ENCODE results near the gene CCDC93. TPM values are rescaled to one million over a fixed set of nuclear protein-coding genes. Genes with fewer than 3 reads are reported as not detected.

CCDC93 gene
- total and polyA plus RNA-seq, 2 donors from 2014 or later: 6.7 to 36.3 TPM

DNA sequence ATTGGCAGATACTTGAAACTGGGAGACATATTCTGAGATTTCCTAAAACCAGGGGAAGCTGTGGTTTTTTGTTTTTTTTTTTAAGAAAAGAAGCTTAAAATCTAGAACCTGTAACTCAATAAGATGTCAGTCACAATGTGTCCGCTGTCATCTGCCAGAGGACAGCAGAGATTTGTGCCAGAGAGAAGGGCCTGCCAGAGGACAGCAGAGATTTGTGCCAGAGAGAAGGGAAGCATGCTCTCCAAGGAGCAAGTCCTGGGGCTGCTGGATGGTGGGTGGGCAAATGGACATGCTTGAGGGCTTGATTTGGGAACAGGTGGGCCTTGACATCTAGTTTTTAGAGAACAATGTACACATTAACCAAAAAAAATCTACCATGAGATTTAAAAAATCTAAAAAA, 77.9 kb downstream of the CCDC93 start:
- H3K9me3 ChIP-seq (ENCODE audit: control insufficient read depth in 2 of 3, insufficient read depth in 1 of 3, low read length in 3 of 3): no peaks in the 10 kb centered on the region
- no peaks in the 10 kb centered on the region for H3K4me1 ChIP-seq (ENCODE audit: control insufficient read depth in 2 of 3, insufficient read depth in 2 of 3, low read depth in 1 of 3, low read length in 3 of 3)
- intact Hi-C loops (cut with DNase I): no loop called here
- peaks cover 5 to 79% (median 53%) of the 10 kb centered on the region in 3 donors for H3K36me3 ChIP-seq (ENCODE audit: control insufficient read depth in 2 of 3, insufficient read depth in 3 of 3, low read length in 3 of 3)
- H3K27me3 ChIP-seq (ENCODE audit: control insufficient read depth, insufficient read depth, low read length): no peaks in the 10 kb centered on the region
- no peak for DNase-seq
- H3K4me3 ChIP-seq (ENCODE audit: low read length in 3 of 3): no peak overlapping the region
- TF ChIP-seq, protein P1, sequence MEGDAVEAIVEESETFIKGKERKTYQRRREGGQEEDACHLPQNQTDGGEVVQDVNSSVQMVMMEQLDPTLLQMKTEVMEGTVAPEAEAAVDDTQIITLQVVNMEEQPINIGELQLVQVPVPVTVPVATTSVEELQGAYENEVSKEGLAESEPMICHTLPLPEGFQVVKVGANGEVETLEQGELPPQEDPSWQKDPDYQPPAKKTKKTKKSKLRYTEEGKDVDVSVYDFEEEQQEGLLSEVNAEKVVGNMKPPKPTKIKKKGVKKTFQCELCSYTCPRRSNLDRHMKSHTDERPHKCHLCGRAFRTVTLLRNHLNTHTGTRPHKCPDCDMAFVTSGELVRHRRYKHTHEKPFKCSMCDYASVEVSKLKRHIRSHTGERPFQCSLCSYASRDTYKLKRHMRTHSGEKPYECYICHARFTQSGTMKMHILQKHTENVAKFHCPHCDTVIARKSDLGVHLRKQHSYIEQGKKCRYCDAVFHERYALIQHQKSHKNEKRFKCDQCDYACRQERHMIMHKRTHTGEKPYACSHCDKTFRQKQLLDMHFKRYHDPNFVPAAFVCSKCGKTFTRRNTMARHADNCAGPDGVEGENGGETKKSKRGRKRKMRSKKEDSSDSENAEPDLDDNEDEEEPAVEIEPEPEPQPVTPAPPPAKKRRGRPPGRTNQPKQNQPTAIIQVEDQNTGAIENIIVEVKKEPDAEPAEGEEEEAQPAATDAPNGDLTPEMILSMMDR (IDR thresholded peaks at IDR 0.05; ENCODE audit: borderline replicate concordance, extremely low read depth, insufficient read depth): no peak
- no peak overlapping the region for H3K9ac ChIP-seq (ENCODE audit: low read length in 3 of 3)
- FAIRE-seq: no peak
- H3K27ac ChIP-seq (ENCODE audit: low read depth in 2 of 2, low read length in 2 of 2): no peak overlapping the region

DNA sequence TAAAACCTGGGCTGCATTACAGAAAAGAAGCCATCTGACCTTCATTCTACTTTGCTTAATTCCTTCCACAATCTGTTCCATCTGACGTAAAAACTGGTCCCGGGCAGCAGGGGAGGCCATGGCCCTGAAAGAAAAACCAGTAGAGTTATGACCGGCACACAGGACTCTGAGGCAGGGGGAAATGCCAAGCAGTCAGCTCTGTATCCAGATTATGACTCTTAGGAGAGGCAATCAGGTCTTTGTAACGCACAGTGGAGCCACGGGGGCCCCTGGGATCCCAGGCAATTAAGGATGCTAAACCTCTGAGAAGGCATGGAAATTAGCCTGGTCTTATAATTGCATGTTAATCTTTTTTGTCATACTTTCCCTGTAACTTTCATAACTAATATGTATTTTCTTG, 78.4 kb downstream of the CCDC93 start:
- peaks cover 5 to 78% (median 53%) of the 10 kb centered on the region in 3 donors for H3K36me3 ChIP-seq (ENCODE audit: control insufficient read depth in 2 of 3, insufficient read depth in 3 of 3, low read length in 3 of 3)

DNA sequence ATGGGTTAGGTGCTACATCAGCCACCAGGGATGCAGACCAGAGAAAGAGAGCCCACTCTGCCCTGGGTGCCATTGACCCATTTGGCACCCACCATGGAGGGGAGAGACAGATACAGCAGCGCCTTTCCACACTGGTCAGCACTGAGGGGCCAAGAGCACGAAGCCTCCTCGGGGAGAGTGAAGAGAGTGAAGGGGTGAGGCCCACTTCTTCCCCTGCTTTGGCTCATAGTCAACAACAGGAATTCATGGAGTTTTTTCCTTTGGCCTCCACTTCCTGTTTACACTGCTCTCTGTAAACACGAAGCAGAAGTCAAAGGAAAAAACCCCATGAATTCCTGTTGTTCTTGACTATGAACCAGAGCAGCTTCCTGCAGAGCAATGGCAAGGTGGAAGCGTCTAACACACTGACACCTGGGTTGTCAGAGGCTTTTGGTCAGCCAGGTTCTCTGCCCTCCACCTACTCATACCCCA, 80.0 kb downstream of the CCDC93 start:
- TF ChIP-seq, protein P1 (IDR thresholded peaks at IDR 0.05; ENCODE audit: borderline replicate concordance, extremely low read depth, insufficient read depth): no peak
- H3K27me3 ChIP-seq (ENCODE audit: control insufficient read depth, insufficient read depth, low read length): no peaks in the 10 kb centered on the region
- no peak overlapping the region for H3K27ac ChIP-seq (ENCODE audit: low read depth in 2 of 2, low read length in 2 of 2)
- no peak overlapping the region for H3K4me3 ChIP-seq (ENCODE audit: low read length in 3 of 3)
- no peaks in the 10 kb centered on the region for H3K4me1 ChIP-seq (ENCODE audit: control insufficient read depth in 2 of 3, insufficient read depth in 2 of 3, low read depth in 1 of 3, low read length in 3 of 3)
- peak in 1 of 5 donors; percentile 40 for DNase-seq
- no peak overlapping the region for H3K9ac ChIP-seq (ENCODE audit: low read length in 3 of 3)
- intact Hi-C loops (cut with DNase I): no loop called here
- H3K36me3 ChIP-seq (ENCODE audit: control insufficient read depth in 2 of 3, insufficient read depth in 3 of 3, low read length in 3 of 3): peaks cover 6 to 74% (median 52%) of the 10 kb centered on the region in 3 donors
- H3K9me3 ChIP-seq (ENCODE audit: control insufficient read depth in 2 of 3, insufficient read depth in 1 of 3, low read length in 3 of 3): no peaks in the 10 kb centered on the region
- no peak for FAIRE-seq

More for the DNA sequence above, 78.4 kb downstream of the CCDC93 start:
- FAIRE-seq: no peak
- intact Hi-C loops (cut with DNase I): no loop called here
- H3K27me3 ChIP-seq (ENCODE audit: control insufficient read depth, insufficient read depth, low read length): no peaks in the 10 kb centered on the region
- no peak for DNase-seq
- TF ChIP-seq, protein P1 (IDR thresholded peaks at IDR 0.05; ENCODE audit: borderline replicate concordance, extremely low read depth, insufficient read depth): no peak
- no peaks in the 10 kb centered on the region for H3K9me3 ChIP-seq (ENCODE audit: control insufficient read depth in 2 of 3, insufficient read depth in 1 of 3, low read length in 3 of 3)
- no peak overlapping the region for H3K4me3 ChIP-seq (ENCODE audit: low read length in 3 of 3)
- no peak overlapping the region for H3K27ac ChIP-seq (ENCODE audit: low read depth in 2 of 2, low read length in 2 of 2)
- no peak overlapping the region for H3K9ac ChIP-seq (ENCODE audit: low read length in 3 of 3)
- no peaks in the 10 kb centered on the region for H3K4me1 ChIP-seq (ENCODE audit: control insufficient read depth in 2 of 3, insufficient read depth in 2 of 3, low read depth in 1 of 3, low read length in 3 of 3)

DNA sequence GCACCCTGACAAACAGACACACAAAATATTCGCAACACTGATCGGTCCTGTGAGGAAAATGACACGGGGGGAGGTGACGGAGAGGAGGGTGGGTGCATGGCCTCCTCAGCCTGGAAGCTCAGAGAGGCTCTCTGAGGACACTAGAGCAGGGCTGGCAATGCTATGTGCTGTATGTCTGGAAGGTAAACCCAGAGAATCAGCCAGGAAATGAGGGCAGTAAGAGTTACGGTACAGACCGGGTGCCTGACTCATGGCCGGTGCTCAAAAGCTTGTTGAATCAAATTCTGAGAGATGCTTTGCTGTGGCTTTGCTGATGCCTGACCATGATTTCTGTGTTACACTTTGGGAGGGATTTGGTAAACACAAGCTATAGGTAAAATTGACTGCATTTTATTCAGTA, 81.9 kb downstream of the CCDC93 start:
- TF ChIP-seq, protein P1 (IDR thresholded peaks at IDR 0.05; ENCODE audit: borderline replicate concordance, extremely low read depth, insufficient read depth): no peak
- H3K4me3 ChIP-seq (ENCODE audit: low read length in 3 of 3): no peak overlapping the region
- H3K27ac ChIP-seq (ENCODE audit: low read depth in 2 of 2, low read length in 2 of 2): no peak overlapping the region
- no peaks in the 10 kb centered on the region for H3K9me3 ChIP-seq (ENCODE audit: control insufficient read depth in 2 of 3, insufficient read depth in 1 of 3, low read length in 3 of 3)
- no peaks in the 10 kb centered on the region for H3K27me3 ChIP-seq (ENCODE audit: control insufficient read depth, insufficient read depth, low read length)
- H3K9ac ChIP-seq (ENCODE audit: low read length in 3 of 3): no peak overlapping the region
- H3K4me1 ChIP-seq (ENCODE audit: control insufficient read depth in 2 of 3, insufficient read depth in 2 of 3, low read depth in 1 of 3, low read length in 3 of 3): no peaks in the 10 kb centered on the region
- DNase-seq (no peak), FAIRE-seq (no peak)
- H3K36me3 ChIP-seq (ENCODE audit: control insufficient read depth in 2 of 3, insufficient read depth in 3 of 3, low read length in 3 of 3): peaks cover 6 to 63% (median 42%) of the 10 kb centered on the region in 3 donors
- intact Hi-C loops (cut with DNase I): no loop called here

Data from kidney (tissue), 14 donors.